Spleen (tissue), 11 donors: ENCODE measurements around the gene RNF167. TPM values are rescaled to one million over a fixed set of nuclear protein-coding genes. Genes with fewer than 3 reads are reported as not detected.
"Not testable (repeated sequence)": the region's sequence is repeated elsewhere in the genome, so short reads cannot be mapped to it uniquely, and the experiment has no call there.

Source experiments
- DNase-seq: peaks from one replicate; pipeline ENCODE4 v3.0.0-alpha.2; 2020
- H3K27ac ChIP-seq, 8 donors: fragments of 200-600 bp; sonication (generic) in 7 of 8; 1 replicate in 4 of 8; 2 replicates in 4 of 8; pipeline versions ENCODE4 v1.5.0 to v1.8.0; 2016 to 2021; ENCODE audit warnings: inconsistent platforms in 4 of 8, mild to moderate bottlenecking in 4 of 8, moderate library complexity in 1 of 8
- H3K27me3 ChIP-seq, 7 donors: fragments of 200-600 bp; sonication (generic) in 6 of 7; replicated peaks in 1 of 7; 1 replicate in 4 of 7; 2 replicates in 3 of 7; pipeline versions ENCODE4 v1.5.0 to v1.8.0; 2016 to 2021; ENCODE audit warnings: inconsistent platforms in 3 of 7, mild to moderate bottlenecking in 1 of 7
- H3K36me3 ChIP-seq, 6 donors: fragments of 200-600 bp; sonication (generic) in 5 of 6; 1 replicate in 4 of 6; 2 replicates in 2 of 6; pipeline versions ENCODE4 v1.5.0 to v1.8.0; 2016 to 2021; ENCODE audit warnings: inconsistent platforms in 2 of 6
- H3K4me1 ChIP-seq, 6 donors: fragments of 200-600 bp; sonication (generic) in 5 of 6; 1 replicate in 3 of 6; 2 replicates in 3 of 6; pipeline versions ENCODE4 v1.5.0 to v1.8.0; 2016 to 2021; ENCODE audit warnings: inconsistent platforms in 3 of 6
- H3K4me3 ChIP-seq, 8 donors: fragments of 200-600 bp; sonication (generic) in 7 of 8; 1 replicate in 4 of 8; 2 replicates in 4 of 8; pipeline versions ENCODE4 v1.5.0 to v1.8.0; 2016 to 2021; ENCODE audit warnings: inconsistent platforms in 4 of 8, mild to moderate bottlenecking in 4 of 8, moderate library complexity in 2 of 8
- H3K9me3 ChIP-seq, 8 donors: fragments of 200-600 bp; sonication (generic) in 7 of 8; 1 replicate in 4 of 8; 2 replicates in 4 of 8; pipeline versions ENCODE4 v1.5.0 to v1.8.0; 2016 to 2021; ENCODE audit warnings: inconsistent platforms in 4 of 8
- POLR2A ChIP-seq, 3 donors: fragments of 450-650 bp; IDR thresholded peaks; one replicate each; pipeline ENCODE4 v1.5.1; 2017; ENCODE audit warnings: antibody characterized with exemption in 3 of 3, mild to moderate bottlenecking in 1 of 3
- POLR2AphosphoS5 ChIP-seq, 3 donors: sonication (generic); formaldehyde crosslinking; IDR thresholded peaks; one replicate each; pipeline ENCODE4 v1.5.1; 2017; ENCODE audit warnings: antibody characterized with exemption in 3 of 3
- whole genome bisulfite sequencing, 5 donors: extraction: QIAGEN DNeasy Blood & Tissue Kit in 3 of 5; methylation state at CpG; one replicate each; pipeline versions ENCODE4 v1.1.5 to v1.1.7; 2013 to 2018; 5-methylcytosine and 5-hydroxymethylcytosine counted together
- intact Hi-C: fragments of 100-400 bp; cut with DNase I; formaldehyde crosslinking; loops from one replicate; pipeline ENCODE4 v1.15.0; 2023; ENCODE audit warnings: low total_unique reads
- polyA plus RNA-seq, 3 donors: library from polyadenylated mRNA; stranded (reverse); fragments of 200-250 nt; gene quantifications; one replicate each; pipeline ENCODE4 v1.2.1, GENCODE V29; 2013
- total RNA-seq, 7 donors: library from RNA; depleted of rRNA in 3 of 7; stranded (reverse); fragments of >200 nt in 3 of 7; fragmentation: NEBNext Ultra II Directional in 4 of 7; extraction: Animal tissue kit (Norgen Biotek cat#: 25700) in 4 of 7; gene quantifications; one replicate each; pipeline versions ENCODE4 v1.1.0 to v1.2.1, GENCODE V29; 2016 to 2021
- TF ChIP-seq, protein P1 (sequence below), 11 experiments: fragments of 200-600 bp in 7 of 11; fragments of 450-650 bp in 4 of 11; sonication (generic) in 4 of 11; IDR thresholded peaks in 8 of 11; conservative IDR thresholded peaks in 3 of 11; 1 replicate in 7 of 11; 2 replicates in 4 of 11; pipeline versions ENCODE4 v1.4.0 to v1.8.0; 2016 to 2021; ENCODE audit warnings: antibody characterized with exemption in 11 of 11, inconsistent platforms in 4 of 11, mild to moderate bottlenecking in 1 of 11
- donor health status: healthy with polysubstance abuse.
- donor health status: DM: no; HTN: no; CAD: no; lungs with moderate emphysema.
- donor health status: DM: no; HTN: no; CAD: no.
- donor health status: Bipolar disorder and iron deficiency.
- donor health status: healthy.
- donor health status: DM: no; HTN: no; CAD: no.
- donor health status: DM: yes; HTN: yes; CAD: no.

Gene RNF167
- total and polyA plus RNA-seq, 10 donors = 57.6 to 146 (median 93.2) TPM

- Histone ChIP-seq H3K4me1 (peaks cover 3 to 24% (median 14%) of the 10 kb centered on the region in 6 donors), H3K27ac (peak overlapping the region in 5 of 8 donors; percentile 23 to 68 (median 43)), H3K36me3 (no peaks in the 10 kb centered on the region), H3K27me3 (peaks cover 0 to 6% (median 0%) of the 10 kb centered on the region in 7 donors), H3K9me3 (no peaks in the 10 kb centered on the region), H3K4me3 (no peak overlapping the region)
- no peak for DNase-seq
- intact Hi-C loops = loop anchor here (5.0 kb wide), 2 partner anchors 79 to 154 kb away; partner anchors contain the start of gene CAMTA2
- 50 to 70% (median 53%) methylated on average over 9 to 10 of the region's 10 CpGs for WGBS, 5 donors
- no peak for TF ChIP-seq POLR2A (IDR thresholded peaks at IDR 0.05)
- TF ChIP-seq, protein P1, sequence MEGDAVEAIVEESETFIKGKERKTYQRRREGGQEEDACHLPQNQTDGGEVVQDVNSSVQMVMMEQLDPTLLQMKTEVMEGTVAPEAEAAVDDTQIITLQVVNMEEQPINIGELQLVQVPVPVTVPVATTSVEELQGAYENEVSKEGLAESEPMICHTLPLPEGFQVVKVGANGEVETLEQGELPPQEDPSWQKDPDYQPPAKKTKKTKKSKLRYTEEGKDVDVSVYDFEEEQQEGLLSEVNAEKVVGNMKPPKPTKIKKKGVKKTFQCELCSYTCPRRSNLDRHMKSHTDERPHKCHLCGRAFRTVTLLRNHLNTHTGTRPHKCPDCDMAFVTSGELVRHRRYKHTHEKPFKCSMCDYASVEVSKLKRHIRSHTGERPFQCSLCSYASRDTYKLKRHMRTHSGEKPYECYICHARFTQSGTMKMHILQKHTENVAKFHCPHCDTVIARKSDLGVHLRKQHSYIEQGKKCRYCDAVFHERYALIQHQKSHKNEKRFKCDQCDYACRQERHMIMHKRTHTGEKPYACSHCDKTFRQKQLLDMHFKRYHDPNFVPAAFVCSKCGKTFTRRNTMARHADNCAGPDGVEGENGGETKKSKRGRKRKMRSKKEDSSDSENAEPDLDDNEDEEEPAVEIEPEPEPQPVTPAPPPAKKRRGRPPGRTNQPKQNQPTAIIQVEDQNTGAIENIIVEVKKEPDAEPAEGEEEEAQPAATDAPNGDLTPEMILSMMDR (IDR thresholded peaks at IDR 0.05 in 8 of 11, conservative IDR thresholded peaks at IDR 0.05 in 3 of 11) = no peak
- TF ChIP-seq POLR2AphosphoS5 (IDR thresholded peaks at IDR 0.05) = no peak
Observed at GRCh38 chr17:4908301-4908700, 31.8 kb upstream of the RNF167 start.

DNA sequence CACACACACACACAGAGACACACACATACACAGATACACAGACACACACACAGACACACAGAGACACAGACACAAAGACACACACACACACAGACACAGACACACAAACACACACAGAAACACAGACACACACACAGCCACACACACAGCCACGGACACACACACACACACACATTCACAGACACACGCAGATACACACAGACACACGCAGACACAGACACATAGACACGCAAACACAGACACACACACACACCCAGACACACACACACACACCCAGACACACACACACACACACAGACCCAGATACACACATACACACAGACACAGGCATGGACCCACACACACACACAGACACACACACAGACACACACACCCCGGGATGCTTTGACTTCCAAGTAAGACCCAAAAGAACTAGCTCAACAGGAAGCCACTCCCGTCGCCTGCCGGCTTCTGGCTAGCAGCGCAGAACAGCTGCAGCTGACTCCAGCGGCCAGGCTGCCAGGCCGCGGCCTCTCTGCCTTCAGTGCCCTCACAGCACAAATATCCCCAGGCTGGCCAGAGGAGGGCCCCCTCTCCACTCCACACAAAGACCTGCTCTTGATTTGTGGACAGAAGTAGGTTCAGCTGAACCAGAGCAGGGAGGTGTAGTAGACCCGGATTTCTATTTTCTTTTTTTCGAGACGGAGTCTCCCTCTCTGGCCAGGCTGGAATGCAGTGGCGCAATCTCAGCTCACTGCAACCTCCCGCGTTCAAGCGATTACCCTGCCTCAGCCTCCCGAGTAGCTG is 31.2 kb upstream of the RNF167 start:
- intact Hi-C loops = loop anchor here (5.0 kb wide), 2 partner anchors 78 to 153 kb away; partner anchors contain the start of gene CAMTA2
- Histone ChIP-seq H3K4me3 (no peak overlapping the region), H3K36me3 (no peaks in the 10 kb centered on the region), H3K27me3 (peaks cover 0 to 4% (median 0%) of the 10 kb centered on the region in 7 donors), H3K9me3 (no peaks in the 10 kb centered on the region), H3K27ac (peak overlapping the region in 5 of 8 donors; percentile 28 to 68 (median 61)), H3K4me1 (peaks cover 0 to 18% (median 10%) of the 10 kb centered on the region in 6 donors)
- WGBS, 5 donors = 14 to 27% (median 23%) methylated on average over 11 to 20 of the region's 20 CpGs
- DNase-seq = peak; percentile 94
- peak; percentile 77 to 84 (median 82) for TF ChIP-seq POLR2AphosphoS5 (IDR thresholded peaks at IDR 0.05)
- TF ChIP-seq, protein P1 (IDR thresholded peaks at IDR 0.05 in 8 of 11, conservative IDR thresholded peaks at IDR 0.05 in 3 of 11) = peak; percentile 76 to 95 (median 88)
- no peak for TF ChIP-seq POLR2A (IDR thresholded peaks at IDR 0.05)

- H3K4me1 ChIP-seq = peaks cover 0 to 7% (median 6%) of the 10 kb centered on the region in 6 donors
- H3K9me3 ChIP-seq = no peaks in the 10 kb centered on the region
- H3K27me3 ChIP-seq = no peaks in the 10 kb centered on the region
- no peak for DNase-seq
- H3K36me3 ChIP-seq = no peaks in the 10 kb centered on the region
- no peak for TF ChIP-seq POLR2AphosphoS5 (IDR thresholded peaks at IDR 0.05)
- TF ChIP-seq POLR2A (IDR thresholded peaks at IDR 0.05) = no peak
- TF ChIP-seq, protein P1 (IDR thresholded peaks at IDR 0.05 in 8 of 11, conservative IDR thresholded peaks at IDR 0.05 in 3 of 11) = no peak
- intact Hi-C loops = no loop called here
- no peak overlapping the region for H3K27ac ChIP-seq
- H3K4me3 ChIP-seq = no peak overlapping the region
- 86 to 91% (median 89%) methylated on average over 1 of the region's 1 CpG for WGBS, 5 donors
Observed at GRCh38 chr17:4913994-4914393, 26.1 kb upstream of the RNF167 start.

DNA sequence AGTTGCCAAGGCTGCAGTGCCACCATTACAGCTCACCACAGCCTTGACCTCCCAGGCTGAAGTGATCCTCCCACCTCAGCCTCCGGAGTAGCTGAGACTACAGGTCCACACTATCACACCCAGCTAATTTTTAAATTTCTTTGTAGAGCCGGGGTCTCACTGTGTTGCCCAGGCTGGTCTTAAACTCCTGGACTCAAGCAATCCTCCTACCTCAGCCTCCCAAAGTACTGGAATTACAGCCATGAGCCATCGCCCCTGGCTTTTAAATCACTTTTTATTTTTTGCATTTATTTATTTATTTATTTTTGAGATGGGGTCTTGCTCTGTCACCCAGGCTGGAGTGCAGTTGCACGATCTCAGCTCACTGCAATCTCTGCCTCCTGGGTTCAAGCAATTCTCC is 25.5 kb upstream of the RNF167 start:
- H3K27me3 ChIP-seq, intact Hi-C loops, H3K4me3 ChIP-seq, H3K4me1 ChIP-seq, H3K36me3 ChIP-seq, DNase-seq, H3K9me3 ChIP-seq, H3K27ac ChIP-seq: not testable (repeated sequence)
- 84 to 96% (median 93%) methylated on average over 4 of the region's 4 CpGs for WGBS, 5 donors
